IMR-90 (cell line): ENCODE data around the gene GRK5. TPM values are rescaled to one million over a fixed set of nuclear protein-coding genes. Genes with fewer than 3 reads are reported as not detected.

Source experiments
- ATAC-seq: fragments of 200-7000 bp; cut with Tn5 transposase; 2 replicates; pipeline ENCODE4 v1.9.1; 2020; ENCODE audit warnings: low read depth, mild to moderate bottlenecking, moderate library complexity
- BruUV-seq: library from RNA; stranded (reverse); fragments of 400-500 nt; replicated peaks from 2 replicates; lab custom pipeline; 2021; lab: Mats Ljungman, UMichigan
- CTCF ChIA-PET: fragments of 300-600 bp; formaldehyde crosslinking; extraction: SDS; loops from one replicate; lab custom pipeline; 2021; ENCODE audit warnings: antibody characterized with exemption; lab: Yijun Ruan, JAX
- POLR2A ChIA-PET: fragments of 300-600 bp; sonication (Branson Sonifier 250); formaldehyde crosslinking; loops from one replicate; lab custom pipeline; 2022; ENCODE audit warnings: antibody characterized with exemption; ENCODE audit not compliant: unreplicated experiment; lab: Charles Lee
- DNase-seq: peaks from one replicate; pipeline ENCODE4 v3.0.0; 2013
- H2AFZ ChIP-seq: replicated peaks from 2 replicates; pipeline ENCODE3; 2013; ENCODE audit warnings: low read length, mild to moderate bottlenecking; ENCODE audit not compliant: poor library complexity
- H2AK5ac ChIP-seq: 2 replicates; pipeline ENCODE4 v1.6.1; 2013; ENCODE audit warnings: low read depth, low read length, inconsistent platforms
- H2AK9ac ChIP-seq: replicated peaks from 2 replicates; pipeline ENCODE3; 2013; ENCODE audit warnings: mild to moderate bottlenecking, low read depth, low read length, moderate library complexity; ENCODE audit not compliant: poor library complexity
- H2BK120ac ChIP-seq: 2 replicates; pipeline ENCODE4 v1.6.1; 2013; ENCODE audit warnings: low read depth, low read length, inconsistent platforms
- H2BK15ac ChIP-seq: 3 replicates; pipeline ENCODE4 v1.6.1; 2013; ENCODE audit warnings: low read depth, low read length, inconsistent platforms
- H2BK20ac ChIP-seq: 2 replicates; pipeline ENCODE4 v1.6.1; 2013; ENCODE audit warnings: low read depth, mild to moderate bottlenecking, inconsistent platforms, low read length, moderate library complexity
- H2BK5ac ChIP-seq: 2 replicates; pipeline ENCODE4 v1.6.1; 2013; ENCODE audit warnings: mild to moderate bottlenecking, low read depth, low read length, inconsistent platforms; ENCODE audit not compliant: poor library complexity, severe bottlenecking
- H3K14ac ChIP-seq: replicated peaks from 2 replicates; pipeline ENCODE4 v1.6.1; 2013; ENCODE audit warnings: low read depth, low read length, inconsistent platforms
- H3K18ac ChIP-seq: 2 replicates; pipeline ENCODE4 v1.6.1; 2013; ENCODE audit warnings: low read depth, low read length, control low read depth
- H3K23ac ChIP-seq: 2 replicates; pipeline ENCODE4 v1.6.1; 2013; ENCODE audit warnings: low read depth, low read length, inconsistent platforms
- H3K27ac ChIP-seq: 2 replicates; pipeline ENCODE4 v1.5.1; 2013; ENCODE audit warnings: mild to moderate bottlenecking, control low read depth, low read length; ENCODE audit not compliant: insufficient read depth
- H3K27me3 ChIP-seq: 2 replicates; pipeline ENCODE4 v1.6.1; 2013; ENCODE audit warnings: low read length; ENCODE audit not compliant: control insufficient read depth, insufficient read depth
- H3K36me3 ChIP-seq: 2 replicates; pipeline ENCODE4 v1.6.1; 2013; ENCODE audit warnings: low read length, mixed read lengths; ENCODE audit not compliant: control insufficient read depth, insufficient read depth
- H3K4ac ChIP-seq: 2 replicates; pipeline ENCODE4 v1.6.1; 2013; ENCODE audit warnings: low read depth, low read length, inconsistent platforms
- H3K4me1 ChIP-seq: 2 replicates; pipeline ENCODE4 v1.6.1; 2013; ENCODE audit warnings: low read length, mixed read lengths; ENCODE audit not compliant: control insufficient read depth, insufficient read depth
- H3K4me2 ChIP-seq: 2 replicates; pipeline ENCODE4 v1.6.1; 2013; ENCODE audit warnings: low read depth, mild to moderate bottlenecking, control low read depth, low read length, moderate library complexity
- H3K4me3 ChIP-seq: 2 replicates; pipeline ENCODE4 v1.5.1; 2013; ENCODE audit warnings: low read depth, mild to moderate bottlenecking, control low read depth, low read length, moderate library complexity; ENCODE audit not compliant: insufficient read depth
- H3K56ac ChIP-seq: 2 replicates; pipeline ENCODE4 v1.6.1; 2013; ENCODE audit warnings: low read length, inconsistent platforms; ENCODE audit not compliant: insufficient read depth; ENCODE audit errors: extremely low read depth
- H3K79me1 ChIP-seq, 2 experiments: 2 replicates each; pipeline ENCODE4 v1.6.1; 2013; ENCODE audit warnings: low read length in 2 of 2, inconsistent platforms in 1 of 2, low read depth in 1 of 2
- H3K9ac ChIP-seq: 2 replicates; pipeline ENCODE4 v1.6.1; 2013; ENCODE audit warnings: low read depth, low read length, control low read depth
- H3K9me1 ChIP-seq: 2 replicates; pipeline ENCODE4 v1.6.1; 2013; ENCODE audit warnings: low read length, inconsistent platforms; ENCODE audit not compliant: insufficient read depth
- H3K9me3 ChIP-seq: 2 replicates; pipeline ENCODE4 v1.6.1; 2013; ENCODE audit warnings: low read length; ENCODE audit not compliant: control insufficient read depth, insufficient read depth
- H4K20me1 ChIP-seq: 2 replicates; pipeline ENCODE4 v1.6.1; 2013; ENCODE audit warnings: low read length, inconsistent platforms; ENCODE audit not compliant: insufficient read depth
- H4K5ac ChIP-seq: 2 replicates; pipeline ENCODE4 v1.6.1; 2013; ENCODE audit warnings: mild to moderate bottlenecking, low read depth, low read length, control low read depth
- H4K8ac ChIP-seq, 2 experiments: 2 replicates each; pipeline ENCODE4 v1.6.1; 2013; ENCODE audit warnings: low read depth in 2 of 2, low read length in 2 of 2, control low read depth in 1 of 2, inconsistent platforms in 1 of 2
- H4K91ac ChIP-seq: 2 replicates; pipeline ENCODE4 v1.6.1; 2013; ENCODE audit warnings: low read depth, low read length, inconsistent platforms; ENCODE audit not compliant: insufficient read depth
- CEBPB ChIP-seq: IDR thresholded peaks from 2 replicates; pipeline ENCODE4 v1.6.1; 2012; ENCODE audit warnings: low read depth, low read length, improper control_type of control experiment
- CHD1 ChIP-seq: IDR thresholded peaks from 2 replicates; pipeline ENCODE4 v1.6.1; 2012; ENCODE audit warnings: low read depth, low read length, improper control_type of control experiment
- FOS ChIP-seq: fragments of 150-350 bp; IDR thresholded peaks from 2 replicates; pipeline ENCODE4 v1.6.1; 2016; ENCODE audit warnings: low read depth, low read length
- MAZ ChIP-seq: IDR thresholded peaks from 2 replicates; pipeline ENCODE4 v1.6.1; 2012; ENCODE audit warnings: low read depth, mild to moderate bottlenecking, low read length, improper control_type of control experiment, moderate library complexity, borderline replicate concordance
- MXI1 ChIP-seq: IDR thresholded peaks from 2 replicates; pipeline ENCODE4 v1.6.1; 2012; ENCODE audit warnings: low read depth, mild to moderate bottlenecking, low read length, moderate library complexity, borderline replicate concordance
- NFE2L2 ChIP-seq: fragments of 150-350 bp; IDR thresholded peaks from 2 replicates; pipeline ENCODE4 v1.6.1; 2016; ENCODE audit warnings: low read depth, mild to moderate bottlenecking, low read length
- POLR2A ChIP-seq: IDR thresholded peaks from 2 replicates; pipeline ENCODE4 v1.6.1; 2012; ENCODE audit warnings: mild to moderate bottlenecking, low read depth, low read length
- RAD21 ChIP-seq: IDR thresholded peaks from 2 replicates; pipeline ENCODE4 v1.6.1; 2012; ENCODE audit warnings: low read length, improper control_type of control experiment
- RCOR1 ChIP-seq: IDR thresholded peaks from 2 replicates; pipeline ENCODE4 v1.6.1; 2012; ENCODE audit warnings: mild to moderate bottlenecking, low read length, improper control_type of control experiment; ENCODE audit not compliant: insufficient replicate concordance
- SMC3 ChIP-seq: fragments of 150-350 bp; IDR thresholded peaks from 2 replicates; pipeline ENCODE4 v1.6.1; 2016; ENCODE audit warnings: low read depth, mild to moderate bottlenecking, antibody characterized with exemption, low read length, moderate library complexity
- WGBS, 2 experiments: methylation state at CpG; one replicate each; pipeline versions ENCODE4 v1.1.5 to v1.1.7; 2013; ENCODE audit warnings: missing lambda C conversion rate in 2 of 2; ENCODE audit not compliant: insufficient read length in 1 of 2; ENCODE audit errors: extremely low coverage in 2 of 2; 5-methylcytosine and 5-hydroxymethylcytosine counted together
- dilution Hi-C: fragments of 300-500 bp; cut with HindIII; formaldehyde crosslinking; loops from one replicate; pipeline ENCODE4 v1.14.3; 2018; ENCODE audit warnings: low sequenced_read_pairs; ENCODE audit not compliant: unreplicated experiment
- in situ Hi-C: fragments of 300-500 bp; cut with MboI; formaldehyde crosslinking; loops from 3 replicates; pipeline ENCODE4 v1.14.3; 2019; ENCODE audit warnings: low sequenced_read_pairs, inconsistent platforms, mixed read lengths
- intact Hi-C: fragments of 100-400 bp; cut with micrococcal nuclease; formaldehyde crosslinking; loops from 2 replicates; pipeline ENCODE4 v1.10.0; 2022
- polyA plus RNA-seq, 3 experiments: library from polyadenylated mRNA; depleted of rRNA; stranded (reverse); fragments of >200 nt; gene quantifications; 2 replicates each; pipeline ENCODE4 v1.2.3, GENCODE V29; 2012; ENCODE audit warnings: low replicate concordance in 1 of 3
- total RNA-seq: library from RNA; depleted of rRNA; stranded (reverse); fragments of >200 nt; gene quantifications from 2 replicates; pipeline ENCODE4 v1.2.3, GENCODE V29; 2012
- TF ChIP-seq, protein P1 (sequence below): fragments of 150-350 bp; IDR thresholded peaks from 2 replicates; pipeline ENCODE4 v1.6.1; 2017; ENCODE audit warnings: mild to moderate bottlenecking, antibody characterized with exemption, low read length, low read depth
- TF ChIP-seq, protein P2 (sequence below): conservative IDR thresholded peaks from 2 replicates; pipeline ENCODE4 v1.5.1; 2012; ENCODE audit warnings: mild to moderate bottlenecking, low read depth, low read length, improper control_type of control experiment
- TF ChIP-seq, protein P3 (sequence below): fragments of 150-350 bp; IDR thresholded peaks from 2 replicates; pipeline ENCODE4 v1.6.1; 2016; ENCODE audit warnings: low read depth, mild to moderate bottlenecking, low read length, moderate library complexity, borderline replicate concordance

GRK5 gene
- total and polyA plus RNA-seq, 2 of the 4 experiments (the other 2 are of a cell fraction), result 12.9 to 16.3 TPM

DNA sequence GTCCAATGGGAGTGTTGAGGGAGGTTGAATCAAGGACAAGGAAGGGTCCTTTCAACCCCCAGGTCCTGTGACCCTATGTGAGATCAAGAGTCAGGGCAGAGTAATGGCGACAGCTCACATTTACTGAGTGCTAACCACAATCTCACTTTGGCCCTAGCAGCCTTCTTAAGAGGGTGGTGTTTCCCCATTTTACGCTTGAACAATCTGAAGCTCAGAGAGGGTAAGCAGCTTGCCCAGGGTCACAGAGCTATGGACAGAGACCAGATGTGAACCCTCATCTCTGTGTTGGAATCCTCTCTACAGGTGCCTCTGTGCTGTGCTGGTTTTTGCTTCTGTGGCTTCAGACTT is 102.0 kb downstream of the GRK5 start:
- Histone ChIP-seq H2BK120ac (no peak overlapping the region), H4K5ac (no peak overlapping the region), H3K14ac (no peak overlapping the region), H3K27ac (no peak overlapping the region), H3K56ac (no peak overlapping the region), H3K79me1 (peaks cover 39 to 97% of the 10 kb centered on the region in 2 experiments), H2AFZ (no peak overlapping the region), H3K27me3 (no peaks in the 10 kb centered on the region), H3K36me3 (peaks cover 15% of the 10 kb centered on the region), H2AK9ac (no peak overlapping the region), H3K4me2 (no peak overlapping the region), H3K9me1 (peaks cover 40% of the 10 kb centered on the region), H2BK20ac (no peak overlapping the region), H3K4me3 (no peak overlapping the region), H3K4ac (0 out of 2 replicates have a peak overlapping the region, but pooled peaks have one; percentile 24), H3K9ac (no peak overlapping the region), H4K20me1 (peaks cover 99% of the 10 kb centered on the region), H3K18ac (no peak overlapping the region), H3K4me1 (peaks cover 24% of the 10 kb centered on the region), H2AK5ac (peak overlapping the region; percentile 61; the same call in 1 of the 2 replicates), H3K9me3 (no peaks in the 10 kb centered on the region), H2BK5ac (no peak overlapping the region), H2BK15ac (no peak overlapping the region), H4K91ac (no peak overlapping the region), H4K8ac (no peak overlapping the region), H3K23ac (no peak overlapping the region)
- in situ Hi-C loops (no loop called here), intact Hi-C loops (no loop called here), dilution Hi-C loops (no loop called here)
- CTCF ChIA-PET, result no interaction called here
- TF ChIP-seq CHD1 (no peak), NFE2L2 (no peak), SMC3 (no peak), MXI1 (no peak), RAD21 (no peak), FOS (no peak), CEBPB (no peak), POLR2A (no peak), RCOR1 (no peak), MAZ (no peak)
- TF ChIP-seq, protein P1, sequence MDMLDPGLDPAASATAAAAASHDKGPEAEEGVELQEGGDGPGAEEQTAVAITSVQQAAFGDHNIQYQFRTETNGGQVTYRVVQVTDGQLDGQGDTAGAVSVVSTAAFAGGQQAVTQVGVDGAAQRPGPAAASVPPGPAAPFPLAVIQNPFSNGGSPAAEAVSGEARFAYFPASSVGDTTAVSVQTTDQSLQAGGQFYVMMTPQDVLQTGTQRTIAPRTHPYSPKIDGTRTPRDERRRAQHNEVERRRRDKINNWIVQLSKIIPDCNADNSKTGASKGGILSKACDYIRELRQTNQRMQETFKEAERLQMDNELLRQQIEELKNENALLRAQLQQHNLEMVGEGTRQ, result no peak
- TF ChIP-seq, protein P2, sequence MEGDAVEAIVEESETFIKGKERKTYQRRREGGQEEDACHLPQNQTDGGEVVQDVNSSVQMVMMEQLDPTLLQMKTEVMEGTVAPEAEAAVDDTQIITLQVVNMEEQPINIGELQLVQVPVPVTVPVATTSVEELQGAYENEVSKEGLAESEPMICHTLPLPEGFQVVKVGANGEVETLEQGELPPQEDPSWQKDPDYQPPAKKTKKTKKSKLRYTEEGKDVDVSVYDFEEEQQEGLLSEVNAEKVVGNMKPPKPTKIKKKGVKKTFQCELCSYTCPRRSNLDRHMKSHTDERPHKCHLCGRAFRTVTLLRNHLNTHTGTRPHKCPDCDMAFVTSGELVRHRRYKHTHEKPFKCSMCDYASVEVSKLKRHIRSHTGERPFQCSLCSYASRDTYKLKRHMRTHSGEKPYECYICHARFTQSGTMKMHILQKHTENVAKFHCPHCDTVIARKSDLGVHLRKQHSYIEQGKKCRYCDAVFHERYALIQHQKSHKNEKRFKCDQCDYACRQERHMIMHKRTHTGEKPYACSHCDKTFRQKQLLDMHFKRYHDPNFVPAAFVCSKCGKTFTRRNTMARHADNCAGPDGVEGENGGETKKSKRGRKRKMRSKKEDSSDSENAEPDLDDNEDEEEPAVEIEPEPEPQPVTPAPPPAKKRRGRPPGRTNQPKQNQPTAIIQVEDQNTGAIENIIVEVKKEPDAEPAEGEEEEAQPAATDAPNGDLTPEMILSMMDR, result no peak
- TF ChIP-seq, protein P3, sequence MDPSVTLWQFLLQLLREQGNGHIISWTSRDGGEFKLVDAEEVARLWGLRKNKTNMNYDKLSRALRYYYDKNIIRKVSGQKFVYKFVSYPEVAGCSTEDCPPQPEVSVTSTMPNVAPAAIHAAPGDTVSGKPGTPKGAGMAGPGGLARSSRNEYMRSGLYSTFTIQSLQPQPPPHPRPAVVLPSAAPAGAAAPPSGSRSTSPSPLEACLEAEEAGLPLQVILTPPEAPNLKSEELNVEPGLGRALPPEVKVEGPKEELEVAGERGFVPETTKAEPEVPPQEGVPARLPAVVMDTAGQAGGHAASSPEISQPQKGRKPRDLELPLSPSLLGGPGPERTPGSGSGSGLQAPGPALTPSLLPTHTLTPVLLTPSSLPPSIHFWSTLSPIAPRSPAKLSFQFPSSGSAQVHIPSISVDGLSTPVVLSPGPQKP, result no peak
- BruUV-seq, result no TSS peak
- 80% methylated on average over 2 of the region's 2 CpGs; no CpG with 5 or more reads in 1 of the 2 experiments for WGBS, 2 experiments
- no peak for DNase-seq
- no peak for ATAC-seq
- POLR2A ChIA-PET, result no interaction called here
